ENCODE measurements around the gene ELF4.

ELF4 gene

DNA sequence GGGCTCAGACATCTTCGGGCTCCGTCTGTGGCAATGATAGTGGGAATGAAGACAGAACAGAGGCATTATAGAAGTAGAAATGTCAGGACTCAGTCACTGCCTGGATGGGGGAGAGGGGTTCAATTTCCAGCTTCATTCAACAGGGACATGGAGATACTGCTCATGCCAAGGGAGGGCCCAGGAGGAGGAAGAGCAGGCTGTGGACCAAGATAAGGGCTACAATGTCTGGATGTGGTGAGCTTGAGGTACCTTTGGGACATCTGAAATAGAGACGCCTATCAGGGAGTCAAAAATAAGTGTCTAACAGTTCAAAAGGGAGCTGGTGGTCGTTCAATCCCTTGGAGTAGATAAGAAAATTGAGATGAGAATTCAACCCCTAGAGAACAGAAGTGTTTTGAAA lies 34.5 kb downstream of the ELF4 start:
- no peak overlapping the region for H3K4me2 ChIP-seq (ENCODE audit: low read depth, low read length, poor library complexity, severe bottlenecking)
- H3K4me3 ChIP-seq (ENCODE audit: low read length, poor library complexity, severe bottlenecking): no peak overlapping the region
- no peak overlapping the region for H3K9ac ChIP-seq (ENCODE audit: low read depth, low read length, poor library complexity, severe bottlenecking)

GRCh38 chrX:130072345-130072740 lies 38.0 kb downstream of the ELF4 start:
- no peaks in the 10 kb centered on the region for H3K4me1 ChIP-seq (ENCODE audit: insufficient read depth, low read length, poor library complexity, severe bottlenecking)
- TF ChIP-seq, protein P1, sequence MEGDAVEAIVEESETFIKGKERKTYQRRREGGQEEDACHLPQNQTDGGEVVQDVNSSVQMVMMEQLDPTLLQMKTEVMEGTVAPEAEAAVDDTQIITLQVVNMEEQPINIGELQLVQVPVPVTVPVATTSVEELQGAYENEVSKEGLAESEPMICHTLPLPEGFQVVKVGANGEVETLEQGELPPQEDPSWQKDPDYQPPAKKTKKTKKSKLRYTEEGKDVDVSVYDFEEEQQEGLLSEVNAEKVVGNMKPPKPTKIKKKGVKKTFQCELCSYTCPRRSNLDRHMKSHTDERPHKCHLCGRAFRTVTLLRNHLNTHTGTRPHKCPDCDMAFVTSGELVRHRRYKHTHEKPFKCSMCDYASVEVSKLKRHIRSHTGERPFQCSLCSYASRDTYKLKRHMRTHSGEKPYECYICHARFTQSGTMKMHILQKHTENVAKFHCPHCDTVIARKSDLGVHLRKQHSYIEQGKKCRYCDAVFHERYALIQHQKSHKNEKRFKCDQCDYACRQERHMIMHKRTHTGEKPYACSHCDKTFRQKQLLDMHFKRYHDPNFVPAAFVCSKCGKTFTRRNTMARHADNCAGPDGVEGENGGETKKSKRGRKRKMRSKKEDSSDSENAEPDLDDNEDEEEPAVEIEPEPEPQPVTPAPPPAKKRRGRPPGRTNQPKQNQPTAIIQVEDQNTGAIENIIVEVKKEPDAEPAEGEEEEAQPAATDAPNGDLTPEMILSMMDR (conservative IDR thresholded peaks at IDR 0.05; ENCODE audit: low read length): no peak
- no peak for TF ChIP-seq EZH2phosphoT487 (IDR thresholded peaks at IDR 0.05; ENCODE audit: borderline replicate concordance)
- no peaks in the 10 kb centered on the region for H3F3A ChIP-seq (ENCODE audit: low read depth)
- no peak overlapping the region for H3K4me3 ChIP-seq (ENCODE audit: low read length, poor library complexity, severe bottlenecking)
- H4K20me1 ChIP-seq (ENCODE audit: insufficient read depth, low read length, poor library complexity, severe bottlenecking): no peaks in the 10 kb centered on the region
- H3K36me3 ChIP-seq (ENCODE audit: insufficient read depth, low read length): peaks cover 36% of the 10 kb centered on the region; the same call in 1 of the 2 replicates
- H2AFZ ChIP-seq (ENCODE audit: low read length): no peak overlapping the region
- no peaks in the 10 kb centered on the region for H3K9me2 ChIP-seq (replicated peaks; ENCODE audit: low read depth, low read length)
- H3K9ac ChIP-seq (ENCODE audit: low read depth, low read length, poor library complexity, severe bottlenecking): no peak overlapping the region
- H3K4me2 ChIP-seq (ENCODE audit: low read depth, low read length, poor library complexity, severe bottlenecking): no peak overlapping the region
- H3K9me3 ChIP-seq (ENCODE audit: insufficient read depth, low read depth, low read length): no peaks in the 10 kb centered on the region
- H3K79me2 ChIP-seq (ENCODE audit: insufficient read depth, low read length): no peaks in the 10 kb centered on the region
- H3K27me3 ChIP-seq (ENCODE audit: insufficient read depth, low read length, poor library complexity, severe bottlenecking): no peaks in the 10 kb centered on the region

More for the DNA sequence above, 34.5 kb downstream of the ELF4 start:
- Histone ChIP-seq H2AFZ (ENCODE audit: low read length) (no peak overlapping the region), H3F3A (ENCODE audit: low read depth) (no peaks in the 10 kb centered on the region), H4K20me1 (ENCODE audit: insufficient read depth, low read length, poor library complexity, severe bottlenecking) (peaks cover 2% of the 10 kb centered on the region), H3K9me3 (ENCODE audit: insufficient read depth, low read depth, low read length) (no peaks in the 10 kb centered on the region), H3K9me2 (replicated peaks; ENCODE audit: low read depth, low read length) (no peaks in the 10 kb centered on the region), H3K4me1 (ENCODE audit: insufficient read depth, low read length, poor library complexity, severe bottlenecking) (no peaks in the 10 kb centered on the region), H3K36me3 (ENCODE audit: insufficient read depth, low read length) (peaks cover 15% of the 10 kb centered on the region; the same call in 1 of the 2 replicates), H3K27me3 (ENCODE audit: insufficient read depth, low read length, poor library complexity, severe bottlenecking) (no peaks in the 10 kb centered on the region), H3K79me2 (ENCODE audit: insufficient read depth, low read length) (peaks cover 3% of the 10 kb centered on the region; the same call in 1 of the 2 replicates)
- no peak for TF ChIP-seq EZH2phosphoT487 (IDR thresholded peaks at IDR 0.05; ENCODE audit: borderline replicate concordance)
- TF ChIP-seq, protein P1 (conservative IDR thresholded peaks at IDR 0.05; ENCODE audit: low read length): no peak

DNA sequence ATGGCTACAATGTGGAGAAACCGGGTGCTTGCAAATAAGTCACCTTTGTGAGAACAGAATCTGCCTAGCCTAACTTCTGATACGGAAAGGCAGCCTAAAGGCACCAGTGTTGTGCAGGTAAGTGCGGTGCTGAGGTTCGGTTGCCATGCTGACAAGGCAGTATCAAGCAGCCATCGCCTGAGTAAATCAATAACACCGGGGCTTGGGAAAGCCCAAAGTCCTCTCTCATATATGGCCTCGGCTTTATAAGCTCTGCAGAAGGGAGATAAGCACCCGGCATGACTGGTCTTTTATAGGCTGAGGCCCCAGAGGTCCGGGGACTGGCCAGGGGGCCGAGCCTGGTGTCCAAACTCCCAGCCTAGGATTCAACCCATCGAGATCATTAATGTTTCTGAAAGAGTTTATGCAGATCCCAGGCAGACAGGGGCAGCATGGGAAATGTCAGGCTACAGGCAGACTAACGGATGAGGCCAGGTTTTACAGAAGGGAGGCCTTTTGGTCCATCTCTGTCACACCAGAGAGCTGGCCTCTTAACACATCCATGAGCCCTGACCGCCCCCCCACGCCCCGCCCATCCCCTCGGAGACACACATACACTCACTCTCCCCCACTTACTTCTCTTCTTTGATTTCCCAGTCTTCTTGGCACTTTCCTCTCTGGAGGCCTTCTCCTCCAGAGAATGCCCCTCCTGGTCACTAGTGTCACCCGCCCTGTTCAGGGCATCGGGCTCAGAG lies 38.5 kb downstream of the ELF4 start:
- Histone ChIP-seq H3F3A (ENCODE audit: low read depth) (no peaks in the 10 kb centered on the region), H3K9me2 (replicated peaks; ENCODE audit: low read depth, low read length) (no peaks in the 10 kb centered on the region), H3K9ac (ENCODE audit: low read depth, low read length, poor library complexity, severe bottlenecking) (no peak overlapping the region), H3K36me3 (ENCODE audit: insufficient read depth, low read length) (peaks cover 42% of the 10 kb centered on the region; the same call in 1 of the 2 replicates), H3K79me2 (ENCODE audit: insufficient read depth, low read length) (no peaks in the 10 kb centered on the region), H3K9me3 (ENCODE audit: insufficient read depth, low read depth, low read length) (no peaks in the 10 kb centered on the region), H3K4me1 (ENCODE audit: insufficient read depth, low read length, poor library complexity, severe bottlenecking) (no peaks in the 10 kb centered on the region), H4K20me1 (ENCODE audit: insufficient read depth, low read length, poor library complexity, severe bottlenecking) (no peaks in the 10 kb centered on the region), H3K4me3 (ENCODE audit: low read length, poor library complexity, severe bottlenecking) (no peak overlapping the region), H2AFZ (ENCODE audit: low read length) (no peak overlapping the region), H3K27me3 (ENCODE audit: insufficient read depth, low read length, poor library complexity, severe bottlenecking) (no peaks in the 10 kb centered on the region), H3K4me2 (ENCODE audit: low read depth, low read length, poor library complexity, severe bottlenecking) (no peak overlapping the region)
- TF ChIP-seq, protein P1 (conservative IDR thresholded peaks at IDR 0.05; ENCODE audit: low read length): no peak
- TF ChIP-seq EZH2phosphoT487 (IDR thresholded peaks at IDR 0.05; ENCODE audit: borderline replicate concordance): no peak
